ENCODE measurements around the gene LRRC73.
"Not testable (repeated sequence)": the region's sequence is repeated elsewhere in the genome, so short reads cannot be mapped to it uniquely, and the experiment has no call there.

Gene LRRC73

DNA sequence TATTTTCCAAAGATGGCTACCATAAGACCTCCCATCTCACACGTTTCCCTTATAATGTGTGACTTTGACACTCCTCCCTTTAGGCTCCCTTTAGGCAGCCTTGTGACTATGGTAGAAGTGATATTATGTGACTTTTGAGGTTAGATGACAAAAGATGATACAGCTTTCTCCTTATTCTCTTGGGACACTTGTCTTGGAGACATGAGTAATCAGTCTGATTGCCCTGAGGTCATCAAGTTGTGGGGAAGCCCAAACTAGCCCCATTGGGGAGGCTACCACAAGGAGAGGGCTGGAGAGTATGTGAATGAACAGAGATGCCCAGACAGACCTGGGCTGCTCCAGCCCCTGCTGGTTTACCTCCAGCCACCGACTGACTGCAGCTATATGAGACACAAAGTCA lies 44.2 kb downstream of the LRRC73 start:
- DNase-seq (ENCODE audit: low spot score): no peak

- DNase-seq (ENCODE audit: low spot score): no peak
Observed at GRCh38 chr6:43464337-43464736, 45.8 kb downstream of the LRRC73 start.

- no peak for DNase-seq (ENCODE audit: low spot score)
Observed at GRCh38 chr6:43461936-43462335, 48.2 kb downstream of the LRRC73 start.

GRCh38 chr6:43460032-43460431 lies 50.1 kb downstream of the LRRC73 start:
- no peak for DNase-seq (ENCODE audit: low spot score)

GRCh38 chr6:43459535-43459934 lies 50.6 kb downstream of the LRRC73 start:
- DNase-seq (ENCODE audit: low spot score): no peak

- DNase-seq (ENCODE audit: low spot score): not testable (repeated sequence)
Observed at GRCh38 chr6:43458154-43458553, 52.0 kb downstream of the LRRC73 start.

GRCh38 chr6:43457643-43458042 lies 52.5 kb downstream of the LRRC73 start:
- DNase-seq (ENCODE audit: low spot score): no peak

Small RNA genes lying within 50 kb of the gene (small RNA-seq; reads per million reads assigned to genes)
- gene RF00426 (0 reads per million in 2 experiments), gene RNU6-1113P (0 reads per million in 2 experiments)
